ENCODE data around the gene RNF26. TPM values are rescaled to one million over a fixed set of nuclear protein-coding genes. Genes with fewer than 3 reads are reported as not detected.
A peak's percentile ranks its signal among the peaks of the same experiment; 100 is the strongest.

RNF26 gene
- total RNA-seq, 2 donors from 2014 or later = 5.7 to 9.2 TPM

- Histone ChIP-seq H3K36me3 (replicated peaks in 1 of 2; ENCODE audit: insufficient read depth in 1 of 2, low read depth in 2 of 2) (peaks cover 0 to 7% of the 10 kb centered on the region in 2 donors), H3K4me1 (peaks cover 53% of the 10 kb centered on the region), H3K9me3 (no peaks in the 10 kb centered on the region), H3K27ac (peak overlapping the region; percentile 55 to 95 (median 82)), H3K27me3 (no peaks in the 10 kb centered on the region), H3K4me3 (no peak overlapping the region)
- intact Hi-C loops (cut with DNase I) = no loop called here
- WGBS, 2 donors = 30 to 35% methylated on average over 2 to 5 of the region's 5 CpGs
- TF ChIP-seq POLR2A (IDR thresholded peaks at IDR 0.05) (no peak), CTCF (IDR thresholded peaks at IDR 0.05) (no peak)
- DNase-seq (no peak), ATAC-seq (peak; percentile 2)
Measured at GRCh38 chr11:119362741-119363080, 28.4 kb downstream of the RNF26 start.

GRCh38 chr11:119363081-119363850 is 28.9 kb downstream of the RNF26 start:
- ATAC-seq = peak; percentile 53
- Histone ChIP-seq H3K36me3 (replicated peaks in 1 of 2; ENCODE audit: insufficient read depth in 1 of 2, low read depth in 2 of 2) (peaks cover 0 to 7% of the 10 kb centered on the region in 2 donors), H3K9me3 (no peaks in the 10 kb centered on the region), H3K27ac (peak overlapping the region; percentile 55 to 95 (median 82)), H3K4me3 (peak overlapping the region in 1 of 2 donors; percentile 47), H3K27me3 (no peaks in the 10 kb centered on the region), H3K4me1 (peaks cover 58% of the 10 kb centered on the region)
- WGBS, 2 donors = 8 to 10% methylated on average over 19 to 44 of the region's 44 CpGs
- intact Hi-C loops (cut with DNase I) = no loop called here
- TF ChIP-seq CTCF (IDR thresholded peaks at IDR 0.05) = no peak
- peak in 2 of 3 donors; percentile 13 to 20 for TF ChIP-seq POLR2A (IDR thresholded peaks at IDR 0.05)
- peak; percentile 55 to 76 (median 62) for DNase-seq

- intact Hi-C loops (cut with DNase I) = no loop called here
- H3K27ac ChIP-seq = peak overlapping the region; percentile 52 to 95 (median 82)
- DNase-seq (peak; percentile 64 to 77 (median 70)), ATAC-seq (peak; percentile 59)
- WGBS, 2 donors = 2 to 20% methylated on average over 10 to 54 of the region's 88 CpGs
- H3K9me3 ChIP-seq = no peaks in the 10 kb centered on the region
- TF ChIP-seq CTCF (IDR thresholded peaks at IDR 0.05) (peak in 1 of 7 experiments; percentile 17), POLR2A (IDR thresholded peaks at IDR 0.05) (peak in 2 of 3 donors; percentile 41 to 44)
- peaks cover 0 to under 1% of the 10 kb centered on the region in 2 donors for H3K36me3 ChIP-seq (replicated peaks in 1 of 2; ENCODE audit: insufficient read depth in 1 of 2, low read depth in 2 of 2)
- peak overlapping the region in 1 of 2 donors; percentile 47 for H3K4me3 ChIP-seq
- H3K4me1 ChIP-seq = peaks cover 66% of the 10 kb centered on the region
- H3K27me3 ChIP-seq = no peaks in the 10 kb centered on the region
Measured at GRCh38 chr11:119363851-119364590, 29.7 kb downstream of the RNF26 start.

GRCh38 chr11:119365071-119365591 is 30.8 kb downstream of the RNF26 start:
- no peaks in the 10 kb centered on the region for H3K9me3 ChIP-seq
- intact Hi-C loops (cut with DNase I) = no loop called here
- WGBS, 2 donors = 83 to 84% methylated on average over 6 of the region's 6 CpGs
- TF ChIP-seq CTCF (IDR thresholded peaks at IDR 0.05) (no peak), POLR2A (IDR thresholded peaks at IDR 0.05) (no peak)
- no peak for DNase-seq
- no peak overlapping the region for H3K27ac ChIP-seq
- no peak overlapping the region for H3K4me3 ChIP-seq
- no peaks in the 10 kb centered on the region for H3K27me3 ChIP-seq
- H3K4me1 ChIP-seq = peaks cover 74% of the 10 kb centered on the region
- H3K36me3 ChIP-seq (replicated peaks in 1 of 2; ENCODE audit: insufficient read depth in 1 of 2, low read depth in 2 of 2) = no peaks in the 10 kb centered on the region
- no peak for ATAC-seq
